HCT116 (cell line): Measurements from ENCODE around the gene CXCL9.

ENCODE experiments used
- CEBPB ChIP-seq: IDR thresholded peaks from 2 replicates; pipeline ENCODE4 v1.6.1; 2012; ENCODE audit warnings: low read depth
- EGR1 ChIP-seq: IDR thresholded peaks from 2 replicates; pipeline ENCODE4 v1.6.1; 2012; ENCODE audit warnings: low read depth
- ELF1 ChIP-seq: IDR thresholded peaks from 2 replicates; pipeline ENCODE4 v1.6.1; 2012; ENCODE audit warnings: low read depth, borderline replicate concordance
- EZH2 ChIP-seq: fragments of 200-600 bp; sonication (generic); IDR thresholded peaks from 2 replicates; pipeline ENCODE4 v1.6.1; 2017; ENCODE audit warnings: antibody characterized with exemption, mixed run types
- POLR2A ChIP-seq: IDR thresholded peaks from 2 replicates; pipeline ENCODE4 v1.7.0; 2011; ENCODE audit warnings: borderline replicate concordance; ENCODE audit not compliant: insufficient read depth, insufficient read length; ENCODE audit errors: extremely low read depth
- POLR2AphosphoS5 ChIP-seq: IDR thresholded peaks from 2 replicates; pipeline ENCODE4 v1.6.1; 2011; ENCODE audit warnings: mild to moderate bottlenecking, low read depth, low read length, moderate library complexity
- SIN3A ChIP-seq: IDR thresholded peaks from 2 replicates; pipeline ENCODE4 v1.6.1; 2012; ENCODE audit warnings: low read depth
- SP1 ChIP-seq: IDR thresholded peaks from 2 replicates; pipeline ENCODE4 v1.6.1; 2012; ENCODE audit warnings: low read depth
- SRF ChIP-seq: IDR thresholded peaks from 2 replicates; pipeline ENCODE4 v1.6.1; 2012; ENCODE audit warnings: low read depth
- TCF7L2 ChIP-seq: IDR thresholded peaks from 2 replicates; pipeline ENCODE4 v1.7.0; 2011; ENCODE audit warnings: borderline replicate concordance, inconsistent platforms; ENCODE audit not compliant: insufficient read depth, insufficient read length; ENCODE audit errors: extremely low read depth
- ZFX ChIP-seq: fragments of 450-650 bp; IDR thresholded peaks from 2 replicates; pipeline ENCODE4 v1.6.1; 2017
- ZNF274 ChIP-seq: fragments of 200-500 bp; sonication (Bioruptor generic); IDR thresholded peaks from 2 replicates; pipeline ENCODE4 v1.6.1; 2014; ENCODE audit warnings: mild to moderate bottlenecking, low read depth, low read length, inconsistent platforms
- TF ChIP-seq, protein P1 (sequence below), 3 experiments: fragments of 200-600 bp in 1 of 3; sonication (generic) in 1 of 3; IDR thresholded peaks in 2 of 3; conservative IDR thresholded peaks in 1 of 3; 2 replicates each; pipeline ENCODE4 v1.5.1; 2012 to 2017; ENCODE audit warnings: low read depth in 2 of 3, low read length in 2 of 3, antibody characterized with exemption in 1 of 3, borderline replicate concordance in 1 of 3, control low read depth in 1 of 3, mild to moderate bottlenecking in 1 of 3, mixed read lengths in 1 of 3, mixed run types in 1 of 3, moderate library complexity in 1 of 3; ENCODE audit not compliant: insufficient read depth in 1 of 3
- TF ChIP-seq, protein P2 (sequence below): IDR thresholded peaks from 2 replicates; pipeline ENCODE4 v1.6.1; 2012

DNA sequence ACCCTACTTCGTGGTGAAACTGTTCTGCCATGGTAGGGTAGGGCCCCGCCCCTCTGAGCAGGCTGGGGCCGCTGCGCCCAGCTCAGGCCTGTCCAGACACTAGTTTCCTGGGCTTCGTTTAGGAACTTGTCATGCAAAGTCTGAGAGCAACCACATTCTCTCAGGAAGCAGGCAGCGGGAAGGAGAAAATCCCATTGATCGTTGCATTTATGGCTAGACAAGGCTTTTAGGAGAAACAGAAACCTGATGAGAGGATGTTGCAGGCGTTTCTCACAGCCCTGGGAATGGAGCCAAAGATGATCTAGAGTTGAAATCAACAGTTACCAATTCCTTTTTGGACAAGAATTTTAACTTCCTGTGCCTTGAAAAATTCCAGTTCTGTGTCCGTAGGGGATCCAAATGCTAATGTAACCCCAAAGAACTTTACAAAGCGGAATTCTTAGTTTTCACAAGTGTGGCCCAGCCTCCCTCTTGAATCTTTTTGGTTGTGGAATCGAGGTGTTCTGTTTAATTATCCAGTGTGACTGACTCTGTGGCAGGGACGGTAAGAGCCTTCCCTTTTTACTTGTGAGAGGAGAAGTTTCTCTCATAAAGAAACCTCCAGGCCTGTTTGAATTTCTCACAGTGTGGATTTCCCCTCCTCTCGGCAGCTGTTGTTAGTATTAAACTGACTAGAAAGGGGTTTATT, 4.5 kb upstream of the CXCL9 start:
- TF ChIP-seq EZH2 (no peak), ZFX (no peak), EGR1 (no peak), POLR2AphosphoS5 (no peak), SP1 (no peak), CEBPB (no peak), SRF (no peak), POLR2A (no peak), ZNF274 (no peak), ELF1 (no peak), TCF7L2 (no peak), SIN3A (no peak)
- TF ChIP-seq, protein P1, sequence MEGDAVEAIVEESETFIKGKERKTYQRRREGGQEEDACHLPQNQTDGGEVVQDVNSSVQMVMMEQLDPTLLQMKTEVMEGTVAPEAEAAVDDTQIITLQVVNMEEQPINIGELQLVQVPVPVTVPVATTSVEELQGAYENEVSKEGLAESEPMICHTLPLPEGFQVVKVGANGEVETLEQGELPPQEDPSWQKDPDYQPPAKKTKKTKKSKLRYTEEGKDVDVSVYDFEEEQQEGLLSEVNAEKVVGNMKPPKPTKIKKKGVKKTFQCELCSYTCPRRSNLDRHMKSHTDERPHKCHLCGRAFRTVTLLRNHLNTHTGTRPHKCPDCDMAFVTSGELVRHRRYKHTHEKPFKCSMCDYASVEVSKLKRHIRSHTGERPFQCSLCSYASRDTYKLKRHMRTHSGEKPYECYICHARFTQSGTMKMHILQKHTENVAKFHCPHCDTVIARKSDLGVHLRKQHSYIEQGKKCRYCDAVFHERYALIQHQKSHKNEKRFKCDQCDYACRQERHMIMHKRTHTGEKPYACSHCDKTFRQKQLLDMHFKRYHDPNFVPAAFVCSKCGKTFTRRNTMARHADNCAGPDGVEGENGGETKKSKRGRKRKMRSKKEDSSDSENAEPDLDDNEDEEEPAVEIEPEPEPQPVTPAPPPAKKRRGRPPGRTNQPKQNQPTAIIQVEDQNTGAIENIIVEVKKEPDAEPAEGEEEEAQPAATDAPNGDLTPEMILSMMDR (IDR thresholded peaks at IDR 0.05 in 2 of 3, conservative IDR thresholded peaks at IDR 0.05 in 1 of 3; ENCODE audit: borderline replicate concordance in 1 of 3, insufficient read depth in 1 of 3, low read depth in 2 of 3, low read length in 2 of 3), result no peak
- TF ChIP-seq, protein P2, sequence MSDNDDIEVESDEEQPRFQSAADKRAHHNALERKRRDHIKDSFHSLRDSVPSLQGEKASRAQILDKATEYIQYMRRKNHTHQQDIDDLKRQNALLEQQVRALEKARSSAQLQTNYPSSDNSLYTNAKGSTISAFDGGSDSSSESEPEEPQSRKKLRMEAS, result no peak
